ENCODE measurements around the gene C16orf87. TPM values are rescaled to one million over a fixed set of nuclear protein-coding genes. Genes with fewer than 3 reads are reported as not detected.

C16orf87 gene
- total and polyA plus RNA-seq, 2 experiments from 2014 or later = 41.0 to 45.1 TPM

DNA sequence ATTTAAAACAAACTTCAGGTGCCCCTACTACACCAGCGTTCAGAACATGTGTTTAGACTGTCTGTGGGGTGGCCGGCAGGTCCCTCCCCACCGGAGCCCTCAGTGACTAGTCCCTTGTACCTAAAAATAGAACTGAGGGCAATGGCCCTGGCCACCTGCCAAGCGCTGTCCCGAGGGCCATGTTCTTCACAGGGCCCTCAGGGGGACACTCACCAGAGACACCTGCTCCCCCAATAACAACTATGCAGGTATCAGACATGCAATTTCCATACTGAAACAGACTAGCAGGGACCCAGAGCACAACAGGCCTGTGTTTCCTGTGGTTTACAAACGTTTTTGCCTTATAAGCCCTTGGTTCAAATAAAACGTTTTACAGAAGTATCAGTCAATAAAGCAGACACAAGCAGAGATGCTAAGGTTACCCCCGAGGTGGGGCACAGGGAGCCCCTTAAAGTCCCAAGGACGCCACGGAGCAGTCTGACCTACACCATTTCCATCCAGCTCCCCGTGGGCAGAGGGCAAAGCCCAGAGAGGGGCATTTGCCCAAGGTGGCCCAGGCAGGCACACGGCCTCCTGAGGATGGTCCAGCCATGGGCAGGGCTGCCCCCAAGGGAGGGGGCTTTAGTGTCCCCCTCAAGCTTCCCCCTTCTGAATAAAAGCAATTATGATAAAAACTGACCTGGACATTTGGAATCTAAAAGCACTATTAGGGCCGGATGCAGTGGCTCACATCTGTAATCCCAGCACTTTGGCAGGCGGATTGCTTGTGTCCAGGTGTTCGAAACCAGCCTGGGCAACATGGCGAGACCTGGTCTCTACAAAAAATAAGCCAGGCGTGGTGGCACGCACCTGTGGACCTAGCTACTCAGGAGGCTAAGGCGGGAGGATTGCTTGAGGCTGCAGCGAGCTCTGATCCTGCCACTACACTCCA lies 81.9 kb downstream of the C16orf87 start:
- H3K4me3 ChIP-seq = peak overlapping the region; percentile 17
- peak overlapping the region; percentile 100 for H3K27ac ChIP-seq
- peaks cover 11% of the 10 kb centered on the region for H3K36me3 ChIP-seq
- peak in 1 of 2 donors; percentile 92 for DNase-seq (ENCODE audit: low read depth in 1 of 2, low spot score in 1 of 2)
- H3K27me3 ChIP-seq = no peaks in the 10 kb centered on the region
- no peaks in the 10 kb centered on the region for H3K9me3 ChIP-seq (ENCODE audit: low read depth)
- H3K4me1 ChIP-seq (ENCODE audit: low read depth) = peaks cover 79% of the 10 kb centered on the region
- TF ChIP-seq, protein P1, sequence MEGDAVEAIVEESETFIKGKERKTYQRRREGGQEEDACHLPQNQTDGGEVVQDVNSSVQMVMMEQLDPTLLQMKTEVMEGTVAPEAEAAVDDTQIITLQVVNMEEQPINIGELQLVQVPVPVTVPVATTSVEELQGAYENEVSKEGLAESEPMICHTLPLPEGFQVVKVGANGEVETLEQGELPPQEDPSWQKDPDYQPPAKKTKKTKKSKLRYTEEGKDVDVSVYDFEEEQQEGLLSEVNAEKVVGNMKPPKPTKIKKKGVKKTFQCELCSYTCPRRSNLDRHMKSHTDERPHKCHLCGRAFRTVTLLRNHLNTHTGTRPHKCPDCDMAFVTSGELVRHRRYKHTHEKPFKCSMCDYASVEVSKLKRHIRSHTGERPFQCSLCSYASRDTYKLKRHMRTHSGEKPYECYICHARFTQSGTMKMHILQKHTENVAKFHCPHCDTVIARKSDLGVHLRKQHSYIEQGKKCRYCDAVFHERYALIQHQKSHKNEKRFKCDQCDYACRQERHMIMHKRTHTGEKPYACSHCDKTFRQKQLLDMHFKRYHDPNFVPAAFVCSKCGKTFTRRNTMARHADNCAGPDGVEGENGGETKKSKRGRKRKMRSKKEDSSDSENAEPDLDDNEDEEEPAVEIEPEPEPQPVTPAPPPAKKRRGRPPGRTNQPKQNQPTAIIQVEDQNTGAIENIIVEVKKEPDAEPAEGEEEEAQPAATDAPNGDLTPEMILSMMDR (IDR thresholded peaks at IDR 0.05; ENCODE audit: low read depth, low read length) = no peak

DNA sequence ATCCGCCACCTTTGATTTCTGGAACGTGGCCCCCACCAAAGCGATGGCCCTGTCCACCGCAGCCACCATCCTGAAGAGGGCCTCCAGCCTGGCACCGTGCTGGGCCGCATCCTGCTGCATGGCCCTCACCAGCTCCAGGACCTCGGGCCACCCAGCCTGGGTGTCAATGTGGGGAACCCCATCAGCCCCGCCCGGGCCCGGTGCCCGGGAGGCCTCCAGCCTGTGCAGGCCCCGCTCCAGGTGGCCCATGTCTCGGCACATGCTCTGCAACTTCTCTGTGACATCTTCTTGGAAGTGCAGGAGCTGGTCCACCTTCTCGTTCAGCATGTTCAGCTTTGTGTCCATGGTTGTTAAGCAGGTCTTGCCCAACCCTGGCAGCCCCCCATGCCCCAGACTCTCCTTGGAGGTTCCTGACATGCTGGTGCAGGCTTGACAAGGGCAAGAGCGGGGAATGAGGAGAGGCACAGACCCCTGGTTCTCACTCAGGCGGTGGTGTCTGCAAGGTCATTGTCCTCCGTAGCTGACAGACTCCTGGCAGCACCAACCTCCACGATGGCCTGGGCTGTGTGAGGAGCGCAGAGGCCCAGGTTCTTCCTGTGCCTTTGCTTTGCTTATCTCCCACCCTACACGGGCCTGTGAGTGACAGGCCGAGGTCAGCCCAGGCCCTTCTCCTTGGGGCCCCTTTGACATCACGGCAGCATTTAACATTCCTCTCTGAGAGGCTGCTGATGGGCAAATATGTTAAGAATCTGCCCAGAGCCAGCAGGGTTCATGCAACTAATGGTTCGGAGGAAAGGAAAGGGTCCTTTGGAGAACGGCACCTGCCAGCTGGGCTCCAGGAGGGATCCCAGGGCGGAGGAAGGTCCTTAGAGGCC lies 83.0 kb downstream of the C16orf87 start, which contains the start of gene MYLK3:
Gene MYLK3, minus strand, starts transcription at position 568 of the 875 bp plus-strand sequence. Its CDS starts 151 bp downstream, at position 417.
- Histone ChIP-seq H3K4me3 (peak within 1 kb of the TSS; percentile 17), H3K36me3 (peaks cover 11% of the 10 kb centered on the region), H3K9me3 (ENCODE audit: low read depth) (no peaks in the 10 kb centered on the region), H3K27me3 (no peaks in the 10 kb centered on the region), H3K27ac (peak within 1 kb of the TSS; percentile 100), H3K4me1 (ENCODE audit: low read depth) (peaks cover 77% of the 10 kb centered on the region)
- peak; percentile 46 to 95 for DNase-seq (ENCODE audit: low read depth in 1 of 2, low spot score in 1 of 2)
- TF ChIP-seq, protein P1 (IDR thresholded peaks at IDR 0.05; ENCODE audit: low read depth, low read length) = no peak

GRCh38 chr16:46746821-46747776 lies 83.9 kb downstream of the C16orf87 start:
- TF ChIP-seq, protein P1 (IDR thresholded peaks at IDR 0.05; ENCODE audit: low read depth, low read length) = no peak
- Histone ChIP-seq H3K4me3 (peak overlapping the region; percentile 0), H3K36me3 (peaks cover 11% of the 10 kb centered on the region), H3K9me3 (ENCODE audit: low read depth) (no peaks in the 10 kb centered on the region), H3K4me1 (ENCODE audit: low read depth) (peaks cover 77% of the 10 kb centered on the region), H3K27ac (peak overlapping the region; percentile 100), H3K27me3 (no peaks in the 10 kb centered on the region)
- DNase-seq (ENCODE audit: low read depth in 1 of 2, low spot score in 1 of 2) = peak in 1 of 2 donors; percentile 92

Other genes starting within 250 kb of the C16orf87 start
- 1.8 and 4.4 TPM in 2 replicates for gene SHCBP1, start 209.8 kb downstream of the C16orf87 start, total RNA-seq
- gene SHCBP1, start 209.8 kb downstream of the C16orf87 start, polyA plus RNA-seq = 4.7 and 10.5 TPM in 2 replicates
- gene VPS35, start 142.0 kb downstream of the C16orf87 start, total RNA-seq = 58.9 and 63.2 TPM in 2 replicates
- gene VPS35, start 142.0 kb downstream of the C16orf87 start, polyA plus RNA-seq = 111 and 146 TPM in 2 replicates
- 19.1 and 32.6 TPM in 2 replicates for gene ORC6, start 141.5 kb downstream of the C16orf87 start, total RNA-seq
- 35.5 and 59.3 TPM in 2 replicates for gene ORC6, start 141.5 kb downstream of the C16orf87 start, polyA plus RNA-seq
- gene MYLK3, start 82.8 kb downstream of the C16orf87 start, total RNA-seq = 203 and 211 TPM in 2 replicates
- 57.5 and 57.8 TPM in 2 replicates for gene MYLK3, start 82.8 kb downstream of the C16orf87 start, polyA plus RNA-seq
- 34.4 and 36.6 TPM in 2 replicates for gene GPT2, start 53.2 kb upstream of the C16orf87 start, total RNA-seq
- gene GPT2, start 53.2 kb upstream of the C16orf87 start, polyA plus RNA-seq = 28.4 and 35.4 TPM in 2 replicates
- 56.7 and 66.4 TPM in 2 replicates for gene DNAJA2, start 142.5 kb upstream of the C16orf87 start, total RNA-seq
- 72.5 and 94.0 TPM in 2 replicates for gene DNAJA2, start 142.5 kb upstream of the C16orf87 start, polyA plus RNA-seq

All from cardiac muscle cell (in vitro differentiated cells and primary cell).